Fibroblast of lung (primary cell): ENCODE data around the gene PGLYRP4. TPM values are rescaled to one million over a fixed set of nuclear protein-coding genes. Genes with fewer than 3 reads are reported as not detected.

Source experiments
- DNase-seq, 2 donors: peaks; one replicate each; pipeline versions ENCODE4 v3.0.0 to v3.0.0-alpha.2; 2010; ENCODE audit warnings: low read depth in 2 of 2
- H2AFZ ChIP-seq: 2 replicates; pipeline ENCODE4 v1.5.1; 2012; ENCODE audit warnings: low read length, control low read depth, inconsistent platforms
- H3K27ac ChIP-seq: 2 replicates; pipeline ENCODE4 v1.5.1; 2011; ENCODE audit warnings: low read length, control low read depth; ENCODE audit not compliant: insufficient read depth
- H3K27me3 ChIP-seq: 2 replicates; pipeline ENCODE4 v1.5.1; 2011; ENCODE audit warnings: mild to moderate bottlenecking, low read length; ENCODE audit not compliant: control insufficient read depth, insufficient read depth
- H3K36me3 ChIP-seq: 2 replicates; pipeline ENCODE4 v1.5.1; 2011; ENCODE audit warnings: low read length; ENCODE audit not compliant: control insufficient read depth, insufficient read depth
- H3K4me1 ChIP-seq: 2 replicates; pipeline ENCODE4 v1.5.1; 2011; ENCODE audit warnings: low read length; ENCODE audit not compliant: control insufficient read depth, insufficient read depth; ENCODE audit errors: extremely low read depth
- H3K4me2 ChIP-seq: 2 replicates; pipeline ENCODE4 v1.5.1; 2011; ENCODE audit warnings: low read length, control low read depth; ENCODE audit not compliant: insufficient read depth; ENCODE audit errors: extremely low read depth
- H3K4me3 ChIP-seq, 4 experiments: fragments of 200-600 bp in 1 of 4; sonication (generic) in 1 of 4; replicated peaks in 1 of 4; 2 replicates each; pipeline ENCODE4 v1.5.1; 2011 to 2016; ENCODE audit warnings: low read length in 4 of 4, low read depth in 3 of 4, mild to moderate bottlenecking in 3 of 4, control low read depth in 2 of 4, inconsistent platforms in 1 of 4, mixed read lengths in 1 of 4; ENCODE audit not compliant: insufficient read depth in 1 of 4; ENCODE audit errors: control extremely low read depth in 1 of 4
- H3K79me2 ChIP-seq: 2 replicates; pipeline ENCODE4 v1.5.1; 2012; ENCODE audit warnings: mild to moderate bottlenecking, low read length, inconsistent platforms; ENCODE audit not compliant: control insufficient read depth, insufficient read depth
- H3K9ac ChIP-seq: 2 replicates; pipeline ENCODE4 v1.5.1; 2011; ENCODE audit warnings: mild to moderate bottlenecking, low read length, control low read depth; ENCODE audit not compliant: insufficient read depth
- H3K9me3 ChIP-seq: 2 replicates; pipeline ENCODE4 v1.5.1; 2012; ENCODE audit warnings: low read depth, low read length; ENCODE audit not compliant: control insufficient read depth, insufficient read depth
- H4K20me1 ChIP-seq: 2 replicates; pipeline ENCODE4 v1.5.1; 2011; ENCODE audit warnings: low read length; ENCODE audit not compliant: control insufficient read depth, insufficient read depth; ENCODE audit errors: extremely low read depth
- EZH2 ChIP-seq: IDR thresholded peaks from 2 replicates; pipeline ENCODE4 v1.5.1; 2012; ENCODE audit warnings: low read length, control low read depth, mild to moderate bottlenecking; ENCODE audit errors: missing control alignments
- polyA plus RNA-seq, 2 donors: library from polyadenylated mRNA; depleted of rRNA in 1 of 2; stranded (reverse) in 1 of 2; unstranded in 1 of 2; fragments of >200 nt; gene quantifications; 2 replicates each; pipeline ENCODE4 v1.2.1, GENCODE V29; 2011 to 2012; ENCODE audit warnings: missing spikeins in 1 of 2
- total RNA-seq: library from RNA; depleted of rRNA; stranded (reverse); fragments of >200 nt; gene quantifications from 2 replicates; pipeline ENCODE4 v1.2.1, GENCODE V29; 2014
- TF ChIP-seq, protein P1 (sequence below), 2 donors: IDR thresholded peaks in 1 of 2; conservative IDR thresholded peaks in 1 of 2; 1 replicate in 1 of 2; 2 replicates in 1 of 2; pipeline ENCODE4 v1.5.1; 2011 to 2012; ENCODE audit warnings: low read length in 2 of 2, control low read depth in 1 of 2, inconsistent platforms in 1 of 2, low read depth in 1 of 2, mild to moderate bottlenecking in 1 of 2

Gene PGLYRP4
- total and polyA plus RNA-seq, 2 donors (not counting 1 experiment from before 2014, with no cell fraction given): not detected

DNA sequence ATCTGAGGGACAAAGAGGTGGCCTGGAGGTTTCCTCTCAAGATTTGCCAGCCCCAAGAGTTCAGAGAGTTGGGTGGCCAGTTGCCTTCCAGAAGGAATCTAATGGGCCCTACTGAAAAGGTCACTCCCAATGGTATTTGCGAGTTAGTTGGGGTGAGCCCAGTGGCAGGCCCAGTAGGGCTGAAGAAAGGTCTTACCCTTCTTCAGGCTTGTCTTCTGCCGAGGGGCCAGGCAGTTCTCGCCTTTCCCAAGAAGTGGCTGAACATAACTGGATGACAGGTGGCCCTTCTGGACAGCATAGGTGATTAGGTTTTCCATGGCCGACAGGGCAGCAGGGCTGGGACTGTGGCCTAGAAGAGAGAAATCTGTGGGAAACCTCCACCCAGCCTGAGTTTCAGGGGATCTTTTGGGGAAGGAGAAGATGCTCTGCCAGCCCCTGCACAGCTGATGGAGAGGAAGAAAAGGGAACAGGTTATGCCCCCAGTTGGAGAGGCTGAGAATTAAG, 7.2 kb downstream of the PGLYRP4 start:
- no peak for DNase-seq

DNA sequence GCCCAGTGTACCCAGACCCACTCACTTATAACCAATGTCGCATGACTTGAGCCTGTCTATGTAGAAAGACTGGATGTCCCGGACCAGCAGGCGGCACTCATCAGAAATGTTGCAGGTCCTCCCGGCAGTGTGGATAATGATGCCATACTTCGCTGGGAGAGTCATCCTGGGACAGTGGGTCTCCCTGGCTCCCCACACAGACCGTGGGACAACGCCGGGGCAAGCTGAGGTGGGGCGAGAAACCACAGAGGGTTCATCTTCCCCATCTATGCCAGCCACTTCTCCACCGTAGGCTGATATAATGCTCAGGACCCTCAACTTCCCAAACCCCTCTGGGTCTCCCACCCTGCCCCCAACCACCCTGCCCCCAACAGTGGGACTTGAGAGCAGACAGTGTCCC, 8.3 kb downstream of the PGLYRP4 start:
- Histone ChIP-seq H3K4me3 (no peak overlapping the region), H3K27ac (no peak overlapping the region), H3K36me3 (no peaks in the 10 kb centered on the region), H3K9me3 (no peaks in the 10 kb centered on the region), H3K79me2 (no peaks in the 10 kb centered on the region), H3K27me3 (peaks cover 10% of the 10 kb centered on the region), H3K9ac (no peak overlapping the region), H2AFZ (no peak overlapping the region), H3K4me1 (no peaks in the 10 kb centered on the region), H3K4me2 (no peak overlapping the region), H4K20me1 (no peaks in the 10 kb centered on the region)
- DNase-seq: no peak
- TF ChIP-seq EZH2: no peak
- TF ChIP-seq, protein P1, sequence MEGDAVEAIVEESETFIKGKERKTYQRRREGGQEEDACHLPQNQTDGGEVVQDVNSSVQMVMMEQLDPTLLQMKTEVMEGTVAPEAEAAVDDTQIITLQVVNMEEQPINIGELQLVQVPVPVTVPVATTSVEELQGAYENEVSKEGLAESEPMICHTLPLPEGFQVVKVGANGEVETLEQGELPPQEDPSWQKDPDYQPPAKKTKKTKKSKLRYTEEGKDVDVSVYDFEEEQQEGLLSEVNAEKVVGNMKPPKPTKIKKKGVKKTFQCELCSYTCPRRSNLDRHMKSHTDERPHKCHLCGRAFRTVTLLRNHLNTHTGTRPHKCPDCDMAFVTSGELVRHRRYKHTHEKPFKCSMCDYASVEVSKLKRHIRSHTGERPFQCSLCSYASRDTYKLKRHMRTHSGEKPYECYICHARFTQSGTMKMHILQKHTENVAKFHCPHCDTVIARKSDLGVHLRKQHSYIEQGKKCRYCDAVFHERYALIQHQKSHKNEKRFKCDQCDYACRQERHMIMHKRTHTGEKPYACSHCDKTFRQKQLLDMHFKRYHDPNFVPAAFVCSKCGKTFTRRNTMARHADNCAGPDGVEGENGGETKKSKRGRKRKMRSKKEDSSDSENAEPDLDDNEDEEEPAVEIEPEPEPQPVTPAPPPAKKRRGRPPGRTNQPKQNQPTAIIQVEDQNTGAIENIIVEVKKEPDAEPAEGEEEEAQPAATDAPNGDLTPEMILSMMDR (conservative IDR thresholded peaks at IDR 0.05 in 1 of 2, IDR thresholded peaks at IDR 0.05 in 1 of 2; ENCODE audit: low read depth in 1 of 2, low read length in 2 of 2): no peak

More for the DNA sequence above, 7.2 kb downstream of the PGLYRP4 start:
- Histone ChIP-seq H3K4me3 (no peak overlapping the region), H3K36me3 (no peaks in the 10 kb centered on the region), H3K4me1 (no peaks in the 10 kb centered on the region), H3K4me2 (no peak overlapping the region), H4K20me1 (no peaks in the 10 kb centered on the region), H3K9ac (no peak overlapping the region), H3K79me2 (no peaks in the 10 kb centered on the region), H2AFZ (no peak overlapping the region), H3K9me3 (no peaks in the 10 kb centered on the region), H3K27me3 (peaks cover 12% of the 10 kb centered on the region), H3K27ac (no peak overlapping the region)
- TF ChIP-seq EZH2: no peak
- TF ChIP-seq, protein P1 (conservative IDR thresholded peaks at IDR 0.05 in 1 of 2, IDR thresholded peaks at IDR 0.05 in 1 of 2; ENCODE audit: low read depth in 1 of 2, low read length in 2 of 2): no peak

DNA sequence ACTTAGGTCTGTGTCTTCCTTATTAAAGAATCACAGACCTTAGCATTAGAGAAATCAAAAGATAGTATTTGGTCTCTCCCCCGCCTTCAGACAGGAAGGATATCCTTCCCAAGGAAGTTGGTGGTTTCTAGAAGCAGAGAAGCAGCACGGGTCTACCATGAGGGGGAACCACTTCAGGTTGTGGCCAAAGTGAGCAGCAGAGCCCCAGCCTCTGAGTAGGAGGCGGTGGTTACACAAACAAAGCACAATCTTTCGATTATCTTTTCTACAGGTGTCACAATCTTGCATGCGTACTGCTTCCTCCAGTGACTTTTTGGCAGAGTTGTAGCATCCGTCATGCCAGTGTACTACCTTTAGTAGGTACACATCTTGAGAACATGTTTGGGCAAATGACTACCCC, 8.8 kb downstream of the PGLYRP4 start:
- no peaks in the 10 kb centered on the region for H3K9me3 ChIP-seq
- no peak overlapping the region for H3K4me2 ChIP-seq
- H2AFZ ChIP-seq: no peak overlapping the region
- no peaks in the 10 kb centered on the region for H3K4me1 ChIP-seq
- TF ChIP-seq, protein P1 (conservative IDR thresholded peaks at IDR 0.05 in 1 of 2, IDR thresholded peaks at IDR 0.05 in 1 of 2; ENCODE audit: low read depth in 1 of 2, low read length in 2 of 2): no peak
- H3K4me3 ChIP-seq: no peak overlapping the region
- no peak overlapping the region for H3K9ac ChIP-seq
- peaks cover 10% of the 10 kb centered on the region for H3K27me3 ChIP-seq
- no peak overlapping the region for H3K27ac ChIP-seq
- DNase-seq: no peak
- H3K79me2 ChIP-seq: no peaks in the 10 kb centered on the region
- no peaks in the 10 kb centered on the region for H3K36me3 ChIP-seq
- H4K20me1 ChIP-seq: no peaks in the 10 kb centered on the region
